Measurements from ENCODE around the gene SNX2. TPM values are rescaled to one million over a fixed set of nuclear protein-coding genes. Genes with fewer than 3 reads are reported as not detected.
A peak's percentile ranks its signal among the peaks of the same experiment; 100 is the strongest.

SNX2 gene
- total RNA-seq, 2 experiments from 2014 or later: 42.0 to 48.3 TPM

GRCh38 chr5:122766130-122766529 is 8.8 kb upstream of the SNX2 start:
- intact Hi-C loops (cut with micrococcal nuclease): no loop called here
- DNase-seq (no peak), ATAC-seq (no peak)
- POLR2A ChIA-PET: no interaction called here
- Mint-ChIP-seq H3K4me1 (ENCODE audit: low read depth) (peaks cover 2% of the 10 kb centered on the region), H3K27ac (no peak overlapping the region), H3K27me3 (no peaks in the 10 kb centered on the region), H3K9me3 (no peaks in the 10 kb centered on the region), H3K4me3 (no peak overlapping the region), H3K36me3 (ENCODE audit: low read depth) (no peaks in the 10 kb centered on the region)
- CTCF ChIA-PET: interaction anchor here (0.9 to 1.0 kb wide), 2 partner anchors 8 to 20 kb away, joined by 3 read pairs; partner anchors contain the start of gene SNX2
- TF ChIP-seq CTCF (IDR thresholded peaks at IDR 0.05): no peak

DNA sequence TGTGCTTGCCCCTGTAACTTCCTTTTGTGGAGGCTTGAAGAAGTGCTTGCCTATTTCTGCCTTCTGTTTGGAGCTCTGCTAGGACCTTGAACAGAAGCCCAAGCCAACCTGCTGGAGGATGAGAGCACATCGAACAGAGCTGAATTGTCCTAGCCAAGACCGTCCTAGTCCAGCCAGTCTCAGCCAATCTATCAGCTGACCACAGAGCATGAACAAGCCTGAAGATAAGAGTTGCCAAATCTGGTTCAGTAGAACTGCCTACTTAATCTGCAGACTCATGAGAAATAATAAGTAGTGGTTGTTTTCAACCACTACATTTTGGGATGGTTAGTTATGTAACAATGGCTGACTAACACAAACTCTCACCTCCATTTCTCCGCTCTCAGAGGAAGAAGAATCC is 4.4 kb upstream of the SNX2 start:
- TF ChIP-seq CTCF (IDR thresholded peaks at IDR 0.05): no peak
- Mint-ChIP-seq H3K4me3 (no peak overlapping the region), H3K27me3 (no peaks in the 10 kb centered on the region), H3K9me3 (no peaks in the 10 kb centered on the region), H3K36me3 (ENCODE audit: low read depth) (no peaks in the 10 kb centered on the region), H3K4me1 (ENCODE audit: low read depth) (peaks cover 3% of the 10 kb centered on the region), H3K27ac (no peak overlapping the region)
- ChIA-PET CTCF (no interaction called here), POLR2A (no interaction called here)
- ATAC-seq (no peak), DNase-seq (no peak)
- intact Hi-C loops (cut with micrococcal nuclease): loop anchor here (10.0 kb wide), 1 partner anchor 74 kb away; the partner anchor contains the start of gene SNX24

DNA sequence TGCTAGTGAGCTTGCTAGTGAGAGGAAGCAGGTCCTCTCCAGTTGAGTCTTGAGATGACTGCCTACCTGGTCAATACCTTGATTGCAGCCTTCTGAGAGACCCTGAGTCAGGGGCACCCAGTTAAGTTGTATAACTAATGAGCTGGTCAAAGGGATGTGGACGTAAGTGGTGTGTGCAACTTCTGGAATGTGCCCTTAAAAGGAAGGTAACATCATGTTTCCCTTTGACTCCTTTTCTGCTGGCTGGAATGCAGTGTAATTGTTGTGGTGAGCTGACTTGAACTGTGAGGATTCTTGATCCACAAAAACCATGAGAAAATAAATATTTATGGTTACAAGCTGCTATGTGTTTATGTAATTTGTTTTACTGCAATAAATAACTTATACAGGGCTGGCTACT is 2.4 kb upstream of the SNX2 start:
- H3K27ac Mint-ChIP-seq: no peak overlapping the region
- no peak for ATAC-seq
- CTCF ChIA-PET: no interaction called here

GRCh38 chr5:122773619-122774018 is 1.3 kb upstream of the SNX2 start:
- Mint-ChIP-seq H3K27ac (no peak overlapping the region), H3K36me3 (ENCODE audit: low read depth) (peaks cover 5% of the 10 kb centered on the region), H3K4me1 (ENCODE audit: low read depth) (peaks cover 18% of the 10 kb centered on the region), H3K9me3 (no peaks in the 10 kb centered on the region), H3K27me3 (no peaks in the 10 kb centered on the region), H3K4me3 (no peak overlapping the region)
- TF ChIP-seq CTCF (IDR thresholded peaks at IDR 0.05): no peak
- POLR2A ChIA-PET: interaction anchor here (1.3 kb wide), 1 partner anchor 649 kb away, joined by 5 read pairs; the partner anchor contains the start of gene CEP120
- DNase-seq (no peak), ATAC-seq (no peak)
- CTCF ChIA-PET: interaction anchor here (1.0 to 1.6 kb wide), 3 partner anchors 8 to 69 kb away, joined by 3 to 5 read pairs (median 5); no protein-coding TSS in a partner anchor
- intact Hi-C loops (cut with micrococcal nuclease): loop anchor here (10.0 kb wide), 1 partner anchor 71 kb away; the partner anchor contains the start of gene SNX24

More for the DNA sequence above, 2.4 kb upstream of the SNX2 start:
- POLR2A ChIA-PET: no interaction called here
- H3K9me3 Mint-ChIP-seq: no peaks in the 10 kb centered on the region
- no peak overlapping the region for H3K4me3 Mint-ChIP-seq
- intact Hi-C loops (cut with micrococcal nuclease): loop anchor here (10.0 kb wide), 1 partner anchor 72 kb away; the partner anchor contains the start of gene SNX24
- no peaks in the 10 kb centered on the region for H3K27me3 Mint-ChIP-seq
- H3K4me1 Mint-ChIP-seq (ENCODE audit: low read depth): peaks cover 10% of the 10 kb centered on the region
- H3K36me3 Mint-ChIP-seq (ENCODE audit: low read depth): no peaks in the 10 kb centered on the region
- no peak for DNase-seq
- no peak for TF ChIP-seq CTCF (IDR thresholded peaks at IDR 0.05)

DNA sequence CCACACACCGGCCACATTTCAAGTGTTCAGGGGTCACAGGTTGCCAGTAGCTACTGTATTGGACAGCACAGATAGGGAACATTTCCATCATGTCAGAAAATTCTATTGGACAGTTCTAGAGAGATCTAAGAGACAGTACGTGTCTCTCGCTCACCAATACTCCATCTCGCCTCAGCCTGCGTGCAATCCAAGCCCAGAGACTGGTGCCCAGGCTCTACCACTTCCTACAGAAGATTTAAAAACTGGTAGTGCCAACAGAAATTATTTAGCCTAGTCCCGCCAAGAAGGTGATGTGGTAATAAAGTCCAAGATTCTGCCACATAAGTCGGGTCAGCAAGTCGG is 390 bp upstream of the SNX2 start:
- ATAC-seq: peak; percentile 24
- ChIA-PET CTCF (interaction anchor here (0.9 to 1.6 kb wide), 3 partner anchors 9 to 70 kb away, joined by 3 to 5 read pairs (median 5); no protein-coding TSS in a partner anchor), POLR2A (interaction anchor here (1.3 to 1.7 kb wide), 2 partner anchors 71 to 648 kb away, joined by 5 read pairs; partner anchors contain the start of genes CEP120 and SNX24)
- TF ChIP-seq CTCF (IDR thresholded peaks at IDR 0.05): no peak
- Mint-ChIP-seq H3K27me3 (no peaks in the 10 kb centered on the region), H3K9me3 (no peaks in the 10 kb centered on the region), H3K36me3 (ENCODE audit: low read depth) (peaks cover 5% of the 10 kb centered on the region), H3K27ac (peak overlapping the region; percentile 77), H3K4me3 (peak overlapping the region; percentile 91), H3K4me1 (ENCODE audit: low read depth) (peaks cover 25% of the 10 kb centered on the region)
- no peak for DNase-seq
- intact Hi-C loops (cut with micrococcal nuclease): loop anchor here (10.0 kb wide), 1 partner anchor 70 kb away; the partner anchor contains the start of gene SNX24

Measured in activated CD8-positive, alpha-beta T cell treated with anti-CD3 and anti-CD28 coated beads for 36 hours (primary cell).